Breast epithelium (tissue), 3 donors: Measurements from ENCODE around the gene GRIK1.
"Not testable (repeated sequence)": the region's sequence is repeated elsewhere in the genome, so short reads cannot be mapped to it uniquely, and the experiment has no call there.

Source experiments
- POLR2AphosphoS5 ChIP-seq, 3 donors: sonication (generic); formaldehyde crosslinking; IDR thresholded peaks; one replicate each; pipeline ENCODE4 v1.6.1; 2017; ENCODE audit warnings: antibody characterized with exemption in 3 of 3
- TF ChIP-seq, protein P1 (sequence below), 3 donors: fragments of 450-650 bp; IDR thresholded peaks; one replicate each; pipeline ENCODE4 v1.5.1; 2016 to 2017; ENCODE audit warnings: antibody characterized with exemption in 3 of 3, mild to moderate bottlenecking in 3 of 3, moderate library complexity in 3 of 3

DNA sequence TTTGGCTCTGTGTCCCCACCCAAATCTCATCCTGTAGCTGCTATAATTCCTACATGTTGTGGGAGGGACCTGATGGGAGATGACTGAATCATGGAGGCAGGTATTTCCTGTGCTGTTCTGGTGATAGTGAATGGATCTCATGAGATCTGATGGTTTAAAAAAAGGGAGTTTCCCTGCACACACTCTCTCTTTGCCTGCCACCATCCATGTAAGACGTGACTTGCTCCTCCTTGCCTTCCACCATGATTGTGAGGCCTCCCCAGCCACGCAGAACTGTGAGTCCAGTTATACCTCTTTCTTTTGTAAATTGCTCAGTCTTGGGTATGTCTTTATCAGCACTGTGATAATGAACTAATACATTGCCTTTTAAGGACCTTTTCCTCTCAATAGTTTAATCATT, 18.2 kb upstream of the GRIK1 start:
- TF ChIP-seq, protein P1, sequence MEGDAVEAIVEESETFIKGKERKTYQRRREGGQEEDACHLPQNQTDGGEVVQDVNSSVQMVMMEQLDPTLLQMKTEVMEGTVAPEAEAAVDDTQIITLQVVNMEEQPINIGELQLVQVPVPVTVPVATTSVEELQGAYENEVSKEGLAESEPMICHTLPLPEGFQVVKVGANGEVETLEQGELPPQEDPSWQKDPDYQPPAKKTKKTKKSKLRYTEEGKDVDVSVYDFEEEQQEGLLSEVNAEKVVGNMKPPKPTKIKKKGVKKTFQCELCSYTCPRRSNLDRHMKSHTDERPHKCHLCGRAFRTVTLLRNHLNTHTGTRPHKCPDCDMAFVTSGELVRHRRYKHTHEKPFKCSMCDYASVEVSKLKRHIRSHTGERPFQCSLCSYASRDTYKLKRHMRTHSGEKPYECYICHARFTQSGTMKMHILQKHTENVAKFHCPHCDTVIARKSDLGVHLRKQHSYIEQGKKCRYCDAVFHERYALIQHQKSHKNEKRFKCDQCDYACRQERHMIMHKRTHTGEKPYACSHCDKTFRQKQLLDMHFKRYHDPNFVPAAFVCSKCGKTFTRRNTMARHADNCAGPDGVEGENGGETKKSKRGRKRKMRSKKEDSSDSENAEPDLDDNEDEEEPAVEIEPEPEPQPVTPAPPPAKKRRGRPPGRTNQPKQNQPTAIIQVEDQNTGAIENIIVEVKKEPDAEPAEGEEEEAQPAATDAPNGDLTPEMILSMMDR (IDR thresholded peaks at IDR 0.05) = not testable (repeated sequence)
- TF ChIP-seq POLR2AphosphoS5 (IDR thresholded peaks at IDR 0.05) = not testable (repeated sequence)
